PFSK-1 (cell line): ENCODE measurements around the gene GSC2.

Source experiments
- FOXP2 ChIP-seq: optimal IDR thresholded peaks from 2 replicates; pipeline ENCODE3; 2011; ENCODE audit warnings: borderline replicate concordance, control low read depth, inconsistent platforms; ENCODE audit not compliant: insufficient read depth; ENCODE audit errors: extremely low read length, extremely low read depth
- POLR2AphosphoS5 ChIP-seq: IDR thresholded peaks from 2 replicates; pipeline ENCODE4 v1.6.1; 2012; ENCODE audit warnings: low read depth, mild to moderate bottlenecking, control low read depth, low read length, moderate library complexity
- SIN3A ChIP-seq: IDR thresholded peaks from 2 replicates; pipeline ENCODE4 v1.6.1; 2012; ENCODE audit warnings: mild to moderate bottlenecking, low read length, moderate library complexity, borderline replicate concordance; ENCODE audit not compliant: insufficient read depth
- TAF1 ChIP-seq: IDR thresholded peaks from 2 replicates; pipeline ENCODE4 v1.6.1; 2012; ENCODE audit warnings: low read length, control low read depth, borderline replicate concordance; ENCODE audit not compliant: insufficient read depth
- TF ChIP-seq, protein P1 (sequence below), 2 experiments: IDR thresholded peaks; 2 replicates each; pipeline versions ENCODE4 v1.6.1 to v1.8.0; 2011 to 2012; ENCODE audit warnings: low read depth in 2 of 2, low read length in 2 of 2, control low read depth in 1 of 2, inconsistent platforms in 1 of 2, mild to moderate bottlenecking in 1 of 2, moderate library complexity in 1 of 2; ENCODE audit not compliant: insufficient read depth in 1 of 2

The GSC2 gene

DNA sequence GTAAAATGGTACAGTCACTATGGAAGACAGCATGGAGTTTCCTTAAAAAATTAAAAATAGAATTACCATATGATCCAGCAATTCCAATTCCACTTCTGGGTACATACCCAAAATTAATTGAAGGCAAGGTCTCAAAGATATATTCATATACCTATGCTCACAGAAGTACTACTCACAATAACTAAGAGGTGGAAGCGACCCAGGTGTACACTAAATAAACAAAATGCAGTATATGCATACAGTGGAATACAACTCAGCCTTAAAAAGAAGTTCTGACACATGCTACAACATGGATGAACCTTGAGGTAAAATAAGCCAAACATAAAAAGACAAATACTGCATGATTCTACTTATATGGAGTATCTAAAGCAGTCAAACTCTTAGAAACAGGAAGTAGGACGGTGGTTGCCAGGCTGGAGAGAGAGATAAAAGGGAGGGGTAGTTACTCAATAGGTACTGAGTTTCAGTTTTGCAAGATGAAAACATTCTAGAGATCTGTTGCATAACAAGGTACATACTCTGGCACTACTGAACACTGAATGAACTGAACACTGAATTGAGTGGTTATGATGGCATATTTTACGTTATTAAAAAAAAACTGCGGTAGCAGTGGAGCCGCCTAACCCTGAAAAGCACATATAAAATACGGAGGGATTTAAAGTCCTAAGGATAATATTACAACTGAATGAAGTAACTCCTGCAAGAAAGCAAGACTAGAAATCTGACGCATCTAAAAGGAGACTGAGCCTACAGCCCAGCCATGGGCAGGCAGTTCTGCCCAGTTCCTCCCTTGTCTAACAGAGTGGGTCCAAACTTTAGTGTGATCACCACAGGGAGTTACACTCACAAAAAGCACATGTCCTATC lies 40.7 kb downstream of the GSC2 start:
- TF ChIP-seq SIN3A (no peak), POLR2AphosphoS5 (no peak), FOXP2 (no peak), TAF1 (no peak)
- TF ChIP-seq, protein P1, sequence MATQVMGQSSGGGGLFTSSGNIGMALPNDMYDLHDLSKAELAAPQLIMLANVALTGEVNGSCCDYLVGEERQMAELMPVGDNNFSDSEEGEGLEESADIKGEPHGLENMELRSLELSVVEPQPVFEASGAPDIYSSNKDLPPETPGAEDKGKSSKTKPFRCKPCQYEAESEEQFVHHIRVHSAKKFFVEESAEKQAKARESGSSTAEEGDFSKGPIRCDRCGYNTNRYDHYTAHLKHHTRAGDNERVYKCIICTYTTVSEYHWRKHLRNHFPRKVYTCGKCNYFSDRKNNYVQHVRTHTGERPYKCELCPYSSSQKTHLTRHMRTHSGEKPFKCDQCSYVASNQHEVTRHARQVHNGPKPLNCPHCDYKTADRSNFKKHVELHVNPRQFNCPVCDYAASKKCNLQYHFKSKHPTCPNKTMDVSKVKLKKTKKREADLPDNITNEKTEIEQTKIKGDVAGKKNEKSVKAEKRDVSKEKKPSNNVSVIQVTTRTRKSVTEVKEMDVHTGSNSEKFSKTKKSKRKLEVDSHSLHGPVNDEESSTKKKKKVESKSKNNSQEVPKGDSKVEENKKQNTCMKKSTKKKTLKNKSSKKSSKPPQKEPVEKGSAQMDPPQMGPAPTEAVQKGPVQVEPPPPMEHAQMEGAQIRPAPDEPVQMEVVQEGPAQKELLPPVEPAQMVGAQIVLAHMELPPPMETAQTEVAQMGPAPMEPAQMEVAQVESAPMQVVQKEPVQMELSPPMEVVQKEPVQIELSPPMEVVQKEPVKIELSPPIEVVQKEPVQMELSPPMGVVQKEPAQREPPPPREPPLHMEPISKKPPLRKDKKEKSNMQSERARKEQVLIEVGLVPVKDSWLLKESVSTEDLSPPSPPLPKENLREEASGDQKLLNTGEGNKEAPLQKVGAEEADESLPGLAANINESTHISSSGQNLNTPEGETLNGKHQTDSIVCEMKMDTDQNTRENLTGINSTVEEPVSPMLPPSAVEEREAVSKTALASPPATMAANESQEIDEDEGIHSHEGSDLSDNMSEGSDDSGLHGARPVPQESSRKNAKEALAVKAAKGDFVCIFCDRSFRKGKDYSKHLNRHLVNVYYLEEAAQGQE (IDR thresholded peaks at IDR 0.05; ENCODE audit: insufficient read depth in 1 of 2, low read depth in 2 of 2, low read length in 2 of 2): no peak

DNA sequence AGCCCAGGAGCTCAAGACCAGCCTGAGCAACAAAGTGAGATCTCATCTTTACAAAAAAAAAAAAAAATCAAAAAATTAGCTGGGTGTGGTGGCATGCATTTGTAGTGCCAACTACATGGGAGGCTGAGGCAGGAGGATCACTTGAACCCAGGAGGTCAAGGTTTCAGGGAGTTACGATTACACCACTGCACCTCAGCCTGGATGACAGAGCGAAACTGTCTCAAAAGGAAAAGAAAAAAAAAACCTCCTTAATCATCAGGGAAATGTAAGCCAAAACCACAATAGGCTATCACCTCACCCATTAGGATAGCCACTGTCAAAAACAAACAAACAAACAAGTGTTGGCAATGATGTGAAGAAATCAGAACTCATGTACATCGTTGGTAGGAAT lies 41.3 kb downstream of the GSC2 start:
- TF ChIP-seq FOXP2 (no peak), POLR2AphosphoS5 (no peak), TAF1 (no peak), SIN3A (no peak)
- TF ChIP-seq, protein P1 (IDR thresholded peaks at IDR 0.05; ENCODE audit: insufficient read depth in 1 of 2, low read depth in 2 of 2, low read length in 2 of 2): no peak

DNA sequence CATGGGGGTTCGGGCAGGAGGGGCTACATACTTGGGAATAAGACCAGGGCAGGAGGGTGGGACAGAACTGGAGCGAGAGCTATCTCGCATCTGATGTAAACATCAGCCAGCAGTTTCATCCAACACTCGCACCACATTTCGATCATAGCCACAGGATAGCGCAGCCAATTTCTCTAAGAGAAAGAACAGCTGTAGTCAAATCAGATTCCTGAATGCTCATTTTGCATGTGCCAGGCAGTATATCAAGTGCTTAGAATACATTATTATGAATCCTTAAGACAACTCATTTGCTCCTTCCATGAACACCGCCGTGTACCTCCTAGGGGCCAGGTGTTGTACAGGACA lies 42.4 kb downstream of the GSC2 start:
- TF ChIP-seq POLR2AphosphoS5: no peak
- TF ChIP-seq TAF1: no peak
- TF ChIP-seq SIN3A: no peak
- TF ChIP-seq, protein P1 (IDR thresholded peaks at IDR 0.05; ENCODE audit: insufficient read depth in 1 of 2, low read depth in 2 of 2, low read length in 2 of 2): no peak
- no peak for TF ChIP-seq FOXP2

DNA sequence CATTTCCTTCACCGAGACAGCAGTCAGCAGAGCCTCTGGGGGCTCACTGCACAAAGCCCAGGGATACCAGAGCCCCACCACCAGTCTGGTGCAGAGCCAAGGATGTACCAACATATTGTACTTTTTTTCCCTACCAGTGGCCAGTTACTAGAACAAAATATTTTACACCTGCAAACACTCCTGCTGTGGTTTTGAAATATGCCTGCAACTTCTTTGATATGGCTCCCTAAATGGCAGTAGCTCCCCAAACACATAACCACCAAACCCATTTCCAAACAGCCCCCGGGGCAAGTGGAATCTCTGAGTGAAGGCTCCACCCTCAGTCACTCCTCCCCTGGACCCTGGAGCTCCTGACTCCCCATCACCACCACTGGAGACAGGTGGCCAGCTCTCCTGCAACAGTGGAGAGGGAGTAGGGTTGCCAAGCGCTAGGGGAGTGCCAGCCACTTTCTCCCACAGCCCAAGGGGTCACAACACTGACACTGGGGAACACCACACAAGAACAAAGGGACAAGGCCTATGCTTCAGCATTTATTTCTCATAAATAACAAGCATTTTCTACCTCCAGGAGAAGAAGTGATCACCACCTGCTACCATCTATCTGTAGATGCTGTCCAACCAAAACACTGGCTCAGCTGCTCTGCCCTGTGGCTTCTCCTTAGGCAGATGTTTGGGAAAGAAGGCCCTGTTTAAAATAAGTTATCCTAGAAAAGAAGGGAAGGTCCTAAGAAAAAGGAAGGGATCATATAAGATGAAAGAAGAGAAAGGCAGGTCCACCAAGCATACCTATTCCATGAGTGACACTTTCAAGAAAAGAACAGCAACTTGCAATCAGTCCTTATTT lies 43.0 kb downstream of the GSC2 start:
- TF ChIP-seq FOXP2 (no peak), SIN3A (no peak), TAF1 (no peak), POLR2AphosphoS5 (no peak)
- TF ChIP-seq, protein P1 (IDR thresholded peaks at IDR 0.05; ENCODE audit: insufficient read depth in 1 of 2, low read depth in 2 of 2, low read length in 2 of 2): no peak
